ENCODE measurements around the gene GRIA1.

Gene GRIA1

GRCh38 chr5:153780876-153781705, 290.6 kb downstream of the GRIA1 start:
- no peak for DNase-seq (ENCODE audit: low read depth)

DNA sequence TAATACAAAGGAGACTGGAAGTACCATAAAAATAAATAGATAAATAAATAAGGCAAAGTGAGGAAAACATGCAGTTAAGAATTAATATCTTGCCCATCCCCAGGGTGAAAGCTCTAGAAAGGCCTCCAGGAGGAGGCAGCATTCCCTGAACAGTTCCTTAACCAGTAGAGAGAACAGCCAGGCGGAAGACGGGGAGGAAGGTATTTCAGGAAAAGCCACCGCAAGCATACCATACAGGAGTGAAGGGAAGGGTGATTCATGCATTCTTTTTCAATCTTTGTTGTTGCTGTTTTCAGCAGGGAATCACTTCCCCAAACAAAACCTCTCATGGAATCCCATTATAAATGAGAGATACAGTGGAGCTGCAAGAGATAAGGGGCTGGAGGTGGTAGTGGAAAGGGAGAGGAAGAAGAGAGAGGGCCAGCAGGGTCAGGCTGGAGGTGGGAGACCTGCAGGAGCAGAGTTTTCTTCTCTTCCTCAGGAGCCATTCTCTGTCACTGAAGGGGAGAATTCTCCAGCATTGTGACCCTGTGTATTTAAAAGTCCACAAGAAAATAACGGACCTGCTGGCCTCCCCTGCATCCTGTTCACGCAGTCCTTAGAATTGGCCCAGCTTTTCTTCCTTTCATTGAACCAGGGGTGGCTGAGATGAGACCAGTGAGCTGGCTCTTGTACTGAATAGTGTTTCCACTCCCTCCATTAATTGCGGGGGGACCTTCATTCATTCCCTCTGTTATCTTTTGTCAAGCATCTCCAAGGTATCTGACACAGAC, 292.3 kb downstream of the GRIA1 start:
- no peak for DNase-seq (ENCODE audit: low read depth)

DNA sequence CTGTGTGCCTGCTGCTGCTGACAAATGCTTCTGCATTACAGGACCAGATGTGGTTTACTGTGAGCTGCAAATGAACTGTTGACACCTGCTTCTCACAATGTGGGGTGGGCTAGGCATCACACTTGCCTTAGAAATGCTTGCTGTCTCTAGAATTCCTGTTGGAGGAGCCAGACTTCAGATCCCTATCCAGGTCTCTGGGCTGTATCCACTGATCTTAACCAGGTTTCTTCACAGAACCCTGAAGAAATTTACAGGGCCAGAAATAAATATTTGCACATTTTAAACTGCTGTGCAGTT, 292.8 kb downstream of the GRIA1 start:
- no peak for DNase-seq (ENCODE audit: low read depth)

- no peak for DNase-seq (ENCODE audit: low read depth)
Measured at GRCh38 chr5:153784277-153784676, 293.8 kb downstream of the GRIA1 start.

GRCh38 chr5:153791339-153791738, 300.9 kb downstream of the GRIA1 start:
- no peak for DNase-seq (ENCODE audit: low read depth)

- no peak for DNase-seq (ENCODE audit: low read depth)
Measured at GRCh38 chr5:153792305-153792704, 301.8 kb downstream of the GRIA1 start.

DNA sequence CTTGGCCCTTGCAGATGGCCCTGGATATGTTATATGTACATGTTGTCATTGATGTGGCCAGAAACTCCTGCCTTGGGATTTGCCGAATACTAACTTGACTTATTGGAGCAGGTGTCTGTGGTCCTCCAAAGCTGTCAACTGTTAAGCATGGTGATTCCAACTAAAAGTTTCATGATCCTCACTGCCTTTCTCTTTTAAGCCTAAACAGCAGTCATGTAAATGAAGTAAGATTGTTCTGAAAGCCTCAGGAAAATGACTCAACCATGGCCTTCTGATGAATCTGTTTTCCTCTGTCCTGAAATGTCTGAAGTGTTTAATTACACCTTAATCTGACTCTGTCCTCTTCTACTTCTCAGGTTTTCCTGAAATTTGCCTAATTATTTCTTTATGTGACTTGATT, 303.2 kb downstream of the GRIA1 start:
- DNase-seq (ENCODE audit: low read depth), result no peak

DNA sequence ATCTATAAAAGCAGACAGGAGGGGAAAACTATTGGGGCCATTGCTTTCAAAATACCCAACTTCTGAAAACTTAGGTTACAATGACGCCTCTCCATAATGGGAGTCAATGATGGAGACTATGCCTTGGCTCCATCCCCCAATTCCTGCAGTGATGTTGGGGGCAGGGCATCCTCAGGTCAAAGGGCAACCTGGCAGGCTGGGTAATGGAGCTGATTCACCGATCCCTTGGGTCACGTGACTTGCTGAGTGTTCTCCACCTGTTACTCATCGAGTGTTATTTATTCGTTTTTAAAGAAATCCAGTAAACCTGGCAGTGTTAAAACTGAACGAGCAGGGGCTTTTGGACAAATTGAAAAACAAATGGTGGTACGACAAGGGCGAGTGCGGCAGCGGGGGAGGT, 303.9 kb downstream of the GRIA1 start:
- no peak for DNase-seq (ENCODE audit: low read depth)

- no peak for DNase-seq (ENCODE audit: low read depth)
Measured at GRCh38 chr5:153796527-153796926, 306.1 kb downstream of the GRIA1 start.

- DNase-seq (ENCODE audit: low read depth), result no peak
Measured at GRCh38 chr5:153797484-153797883, 307.0 kb downstream of the GRIA1 start.

DNA sequence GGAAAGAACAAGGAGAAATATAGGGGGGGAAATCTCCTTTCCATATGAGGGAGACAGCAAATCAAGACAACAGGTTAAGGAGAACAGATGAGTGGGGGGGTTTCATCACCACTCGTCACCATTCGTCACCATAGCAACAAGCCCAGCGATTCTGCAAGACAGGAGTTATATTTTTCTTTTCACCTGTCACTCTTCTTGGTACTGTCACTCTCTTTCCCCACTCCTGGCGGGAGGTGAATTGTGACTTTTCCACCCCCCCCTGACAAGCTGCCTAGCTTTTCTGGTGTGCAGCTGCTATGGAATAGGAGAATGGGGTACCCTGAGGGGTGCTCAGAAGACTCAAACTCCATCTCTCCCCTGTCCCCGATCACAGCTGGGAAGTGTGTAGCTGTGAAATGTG, 308.4 kb downstream of the GRIA1 start:
- no peak for DNase-seq (ENCODE audit: low read depth)

DNA sequence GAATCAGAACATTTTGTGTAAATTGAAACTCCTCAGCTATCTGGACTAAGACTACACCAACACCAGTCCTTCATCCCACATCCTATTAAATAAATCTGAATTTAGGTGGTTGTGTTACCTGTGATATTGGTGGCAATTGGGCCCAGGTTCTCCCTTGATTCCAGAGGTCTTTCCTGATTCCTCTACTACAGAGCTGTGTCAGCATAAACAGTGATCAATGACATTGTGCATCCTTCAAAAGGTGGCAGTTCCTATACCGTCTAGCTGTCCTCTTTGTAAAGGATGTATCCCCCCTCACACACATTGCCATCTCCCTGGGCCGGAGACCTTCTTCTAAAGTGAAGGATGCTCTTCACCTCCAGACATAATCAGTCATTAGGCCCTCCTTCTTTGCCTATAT, 309.0 kb downstream of the GRIA1 start:
- DNase-seq (ENCODE audit: low read depth), result no peak

- DNase-seq (ENCODE audit: low read depth), result no peak
Measured at GRCh38 chr5:153802050-153802821, 311.8 kb downstream of the GRIA1 start.

GRCh38 chr5:153807801-153808200, 317.3 kb downstream of the GRIA1 start:
- DNase-seq (ENCODE audit: low read depth), result no peak

GRCh38 chr5:153809166-153809565, 318.7 kb downstream of the GRIA1 start:
- no peak for DNase-seq (ENCODE audit: low read depth)

DNA sequence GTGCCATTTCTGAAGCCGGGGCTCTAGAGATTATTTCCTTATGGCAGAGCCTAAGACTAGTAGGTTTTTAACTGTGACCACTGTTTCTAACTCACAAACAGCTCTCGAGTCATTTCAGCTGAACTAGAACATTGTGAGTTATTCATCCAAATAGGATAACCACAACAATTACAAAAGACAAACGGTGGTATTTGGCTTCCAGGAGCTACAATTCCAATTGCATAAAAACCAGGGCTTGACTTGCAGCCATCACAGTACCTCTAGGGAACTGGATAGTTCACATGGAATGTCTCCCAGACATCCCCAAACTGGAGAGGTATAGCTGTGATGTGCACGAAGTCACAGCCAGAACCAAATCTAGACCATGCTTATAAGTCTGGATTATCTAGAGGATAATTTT, 323.4 kb downstream of the GRIA1 start:
- no peak for DNase-seq (ENCODE audit: low read depth)

DNA sequence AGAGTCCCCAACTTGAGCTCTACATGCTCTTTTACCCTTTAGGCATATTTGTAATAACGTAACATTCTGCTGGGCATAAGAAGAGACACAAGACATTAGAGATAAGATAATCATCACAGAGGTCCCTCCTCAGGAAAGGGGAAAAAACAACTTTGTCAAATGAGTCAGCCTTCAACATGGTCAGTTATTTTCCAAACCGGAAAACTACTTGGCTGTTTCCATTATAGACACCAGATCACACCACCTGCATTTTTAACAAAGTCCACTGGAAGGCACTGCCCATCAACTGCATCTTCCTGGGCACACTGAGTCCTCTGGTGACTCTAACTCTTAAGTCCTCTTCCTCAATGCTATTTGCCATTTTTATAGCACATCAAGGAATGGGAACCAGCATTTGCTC, 326.4 kb downstream of the GRIA1 start:
- no peak for DNase-seq (ENCODE audit: low read depth)

GRCh38 chr5:153818626-153819025, 328.2 kb downstream of the GRIA1 start:
- DNase-seq (ENCODE audit: low read depth), result no peak

- DNase-seq (ENCODE audit: low read depth), result no peak
Measured at GRCh38 chr5:153823036-153823435, 332.6 kb downstream of the GRIA1 start.

GRCh38 chr5:153824909-153825308, 334.4 kb downstream of the GRIA1 start:
- no peak for DNase-seq (ENCODE audit: low read depth)

DNA sequence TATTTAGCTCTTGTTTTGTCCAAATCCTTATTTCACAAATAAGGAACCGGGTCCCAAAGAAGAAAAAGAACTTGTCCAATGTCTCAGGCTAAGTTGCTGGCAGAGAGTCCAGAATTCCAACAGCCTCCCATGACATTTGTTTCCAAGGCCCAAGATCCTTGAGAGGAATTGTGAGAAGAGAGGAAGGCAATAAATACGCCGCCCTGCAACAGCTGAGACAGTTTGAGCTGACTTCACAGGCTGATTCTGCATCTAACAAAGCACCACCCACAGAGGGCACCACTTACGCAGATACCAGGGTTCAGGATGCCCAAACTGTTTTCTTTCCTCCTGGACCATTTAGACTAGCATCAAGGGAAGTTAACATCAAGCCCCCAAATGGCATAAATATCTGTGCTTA, 336.9 kb downstream of the GRIA1 start:
- DNase-seq (ENCODE audit: low read depth), result no peak

DNA sequence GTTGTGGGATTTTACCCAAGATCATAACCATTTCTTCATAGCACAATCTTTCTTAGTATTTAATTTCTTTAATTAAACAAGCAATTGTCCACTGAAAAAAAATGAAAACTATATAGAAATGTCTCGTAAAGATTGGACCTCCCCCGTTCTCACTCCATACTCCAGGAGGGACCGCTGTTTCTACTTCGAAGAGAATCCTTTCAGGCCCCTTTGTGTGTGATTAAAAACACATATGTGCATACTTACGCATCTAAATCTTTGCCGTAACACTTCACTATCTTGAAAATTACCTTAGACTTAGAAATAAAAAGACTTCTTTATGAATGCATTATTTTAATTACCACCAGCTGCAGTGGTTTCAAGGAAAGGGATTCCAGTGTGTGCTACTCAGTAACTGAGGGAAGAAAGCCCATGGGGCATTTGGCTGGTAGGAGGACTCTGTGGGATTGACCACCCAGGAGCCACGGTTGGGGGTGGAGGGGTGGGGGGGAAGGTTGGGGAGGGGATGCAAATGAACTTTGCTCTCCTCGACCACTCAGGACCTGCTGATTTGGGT, 339.1 kb downstream of the GRIA1 start:
- no peak for DNase-seq (ENCODE audit: low read depth)

DNA sequence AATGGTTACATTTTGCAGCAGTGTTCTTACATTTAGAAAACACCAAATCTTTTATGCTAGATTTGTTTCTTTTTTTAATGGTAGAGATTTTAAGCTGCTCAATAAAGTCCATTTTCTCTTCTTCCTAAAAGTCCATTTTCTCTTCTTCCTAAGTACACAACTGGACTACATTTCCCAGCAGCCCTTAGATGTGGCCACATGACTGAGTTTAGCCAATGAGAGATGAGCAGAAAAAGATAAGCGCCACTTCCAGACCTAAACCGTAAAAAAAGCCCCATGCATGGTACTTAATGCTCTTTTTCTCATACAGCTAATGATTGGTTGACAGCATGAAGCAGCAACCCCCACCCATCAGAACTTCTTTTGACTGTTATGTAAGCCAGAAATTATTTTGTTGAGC, 341.5 kb downstream of the GRIA1 start:
- DNase-seq (ENCODE audit: low read depth), result no peak
